ENCODE results near the gene TMEM258. TPM values are rescaled to one million over a fixed set of nuclear protein-coding genes. Genes with fewer than 3 reads are reported as not detected.
A peak's percentile ranks its signal among the peaks of the same experiment; 100 is the strongest.

Gene TMEM258
- total and polyA plus RNA-seq, 9 of the 15 experiments (the other 6 are each of a cell fraction or from before 2014, with no cell fraction given): 97.2 to 856 (median 231) TPM

DNA sequence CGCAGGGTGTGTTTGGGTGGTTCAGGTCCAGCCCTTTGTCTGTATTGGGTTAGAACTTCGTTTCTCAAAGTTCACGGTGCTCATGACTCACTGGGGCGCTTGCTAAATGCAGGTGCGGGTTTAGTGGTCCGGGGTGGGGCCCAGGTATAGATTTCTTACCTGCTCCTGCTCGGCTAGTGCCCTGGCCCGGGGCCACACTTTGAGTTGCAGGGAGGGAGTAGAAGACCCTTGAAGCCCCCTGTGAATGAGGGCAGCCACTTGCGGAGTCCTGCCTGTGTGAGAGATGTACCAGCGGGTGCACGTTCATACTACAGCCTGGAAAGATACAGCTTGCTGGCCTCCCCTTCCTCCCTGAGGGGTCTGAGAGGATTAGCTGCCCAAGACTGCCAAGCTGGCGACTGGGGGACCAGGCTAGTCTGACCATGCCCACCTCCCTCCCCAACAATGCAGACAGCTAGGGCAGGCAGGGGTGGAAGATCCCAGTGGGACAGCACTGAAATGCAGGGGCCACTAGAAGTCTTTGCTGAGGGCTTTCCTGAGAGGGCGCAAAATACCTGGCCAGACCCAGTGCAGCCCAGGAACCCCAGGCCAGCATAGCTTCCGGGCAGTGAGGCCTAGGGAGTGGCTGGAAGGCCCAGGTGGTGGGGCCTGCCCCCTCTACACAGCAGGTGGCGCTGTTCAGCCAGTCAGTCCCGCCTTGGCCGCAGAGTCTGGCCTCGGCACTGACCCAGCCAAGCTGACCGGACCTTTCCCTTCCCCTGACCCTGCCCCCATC lies 45.0 kb downstream of the TMEM258 start (continued):
- TF ChIP-seq, protein P1, sequence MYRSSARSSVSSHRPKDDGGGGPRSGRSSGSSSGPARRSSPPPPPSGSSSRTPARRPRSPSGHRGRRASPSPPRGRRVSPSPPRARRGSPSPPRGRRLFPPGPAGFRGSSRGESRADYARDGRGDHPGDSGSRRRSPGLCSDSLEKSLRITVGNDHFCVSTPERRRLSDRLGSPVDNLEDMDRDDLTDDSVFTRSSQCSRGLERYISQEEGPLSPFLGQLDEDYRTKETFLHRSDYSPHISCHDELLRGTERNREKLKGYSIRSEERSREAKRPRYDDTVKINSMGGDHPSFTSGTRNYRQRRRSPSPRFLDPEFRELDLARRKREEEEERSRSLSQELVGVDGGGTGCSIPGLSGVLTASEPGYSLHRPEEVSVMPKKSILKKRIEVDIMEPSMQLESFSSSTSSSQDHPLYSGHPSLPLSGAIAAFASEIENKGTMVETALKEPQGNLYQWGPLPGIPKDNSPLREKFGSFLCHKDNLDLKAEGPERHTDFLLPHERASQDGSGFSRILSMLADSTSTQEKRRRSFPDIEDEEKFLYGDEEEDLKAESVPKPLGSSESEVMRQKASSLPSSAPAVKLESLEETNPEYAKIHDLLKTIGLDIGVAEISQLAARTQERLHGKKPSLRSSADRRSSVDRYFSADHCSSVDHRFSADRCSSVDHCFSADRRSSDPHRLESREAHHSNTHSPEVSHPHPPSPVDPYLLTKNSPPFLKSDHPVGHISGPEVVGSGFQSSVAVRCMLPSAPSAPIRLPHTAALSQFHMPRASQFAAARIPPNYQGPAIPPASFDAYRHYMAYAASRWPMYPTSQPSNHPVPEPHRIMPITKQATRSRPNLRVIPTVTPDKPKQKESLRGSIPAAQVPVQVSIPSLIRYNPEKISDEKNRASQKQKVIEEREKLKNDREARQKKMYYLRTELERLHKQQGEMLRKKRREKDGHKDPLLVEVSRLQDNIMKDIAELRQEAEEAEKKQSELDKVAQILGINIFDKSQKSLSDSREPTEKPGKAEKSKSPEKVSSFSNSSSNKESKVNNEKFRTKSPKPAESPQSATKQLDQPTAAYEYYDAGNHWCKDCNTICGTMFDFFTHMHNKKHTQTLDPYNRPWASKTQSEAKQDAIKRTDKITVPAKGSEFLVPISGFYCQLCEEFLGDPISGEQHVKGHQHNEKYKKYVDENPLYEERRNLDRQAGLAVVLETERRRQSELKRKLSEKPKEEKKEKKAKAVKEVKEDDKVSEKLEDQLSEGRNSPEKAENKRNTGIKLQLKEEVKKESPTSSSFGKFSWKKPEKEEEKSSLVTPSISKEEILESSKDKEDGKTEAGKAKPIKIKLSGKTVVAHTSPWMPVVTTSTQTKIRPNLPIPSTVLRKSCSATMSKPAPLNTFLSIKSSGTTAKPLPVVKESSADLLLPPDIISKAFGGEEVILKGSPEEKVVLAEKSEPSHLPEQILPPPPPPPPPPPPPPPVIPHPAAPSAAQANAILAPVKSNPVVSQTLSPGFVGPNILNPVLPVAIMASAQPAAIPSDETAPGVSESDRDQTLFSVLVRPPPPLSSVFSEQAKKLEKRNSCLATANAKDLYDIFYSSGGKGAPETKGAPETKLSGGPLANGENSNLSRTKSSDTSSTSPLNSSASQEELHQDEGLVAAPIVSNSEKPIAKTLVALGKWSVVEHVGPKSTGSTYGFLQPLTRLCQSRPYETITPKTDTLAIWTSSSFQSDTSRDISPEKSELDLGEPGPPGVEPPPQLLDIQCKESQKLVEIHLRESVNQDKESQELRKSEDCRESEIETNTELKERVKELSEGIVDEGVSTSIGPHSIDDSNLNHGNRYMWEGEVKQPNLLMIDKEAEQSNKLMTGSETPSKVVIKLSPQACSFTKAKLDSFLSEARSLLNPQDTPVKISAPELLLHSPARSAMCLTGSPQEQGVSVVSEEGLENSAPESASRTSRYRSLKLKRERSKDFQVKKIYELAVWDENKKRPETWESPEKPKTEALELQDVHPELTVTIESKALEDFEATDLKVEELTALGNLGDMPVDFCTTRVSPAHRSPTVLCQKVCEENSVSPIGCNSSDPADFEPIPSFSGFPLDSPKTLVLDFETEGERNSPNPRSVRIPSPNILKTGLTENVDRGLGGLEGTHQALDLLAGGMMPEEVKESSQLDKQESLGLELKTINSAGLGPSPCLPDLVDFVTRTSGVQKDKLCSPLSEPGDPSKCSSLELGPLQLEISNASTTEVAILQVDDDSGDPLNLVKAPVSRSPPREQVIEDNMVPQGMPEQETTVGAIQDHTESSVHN (IDR thresholded peaks at IDR 0.05; ENCODE audit: borderline replicate concordance in 1 of 2, low read depth in 1 of 2): no peak
- TF ChIP-seq, protein P2, sequence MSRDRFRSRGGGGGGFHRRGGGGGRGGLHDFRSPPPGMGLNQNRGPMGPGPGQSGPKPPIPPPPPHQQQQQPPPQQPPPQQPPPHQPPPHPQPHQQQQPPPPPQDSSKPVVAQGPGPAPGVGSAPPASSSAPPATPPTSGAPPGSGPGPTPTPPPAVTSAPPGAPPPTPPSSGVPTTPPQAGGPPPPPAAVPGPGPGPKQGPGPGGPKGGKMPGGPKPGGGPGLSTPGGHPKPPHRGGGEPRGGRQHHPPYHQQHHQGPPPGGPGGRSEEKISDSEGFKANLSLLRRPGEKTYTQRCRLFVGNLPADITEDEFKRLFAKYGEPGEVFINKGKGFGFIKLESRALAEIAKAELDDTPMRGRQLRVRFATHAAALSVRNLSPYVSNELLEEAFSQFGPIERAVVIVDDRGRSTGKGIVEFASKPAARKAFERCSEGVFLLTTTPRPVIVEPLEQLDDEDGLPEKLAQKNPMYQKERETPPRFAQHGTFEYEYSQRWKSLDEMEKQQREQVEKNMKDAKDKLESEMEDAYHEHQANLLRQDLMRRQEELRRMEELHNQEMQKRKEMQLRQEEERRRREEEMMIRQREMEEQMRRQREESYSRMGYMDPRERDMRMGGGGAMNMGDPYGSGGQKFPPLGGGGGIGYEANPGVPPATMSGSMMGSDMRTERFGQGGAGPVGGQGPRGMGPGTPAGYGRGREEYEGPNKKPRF (IDR thresholded peaks at IDR 0.05; ENCODE audit: low read depth, low read length): no peak
- TF ChIP-seq RBM15 (IDR thresholded peaks at IDR 0.05; ENCODE audit: insufficient read depth, low read length) (no peak), BRCA1 (IDR thresholded peaks at IDR 0.05) (no peak), BRCA1 (CRISPR knock-in tag; IDR thresholded peaks at IDR 0.05) (no peak), HDAC3 (IDR thresholded peaks at IDR 0.05; ENCODE audit: borderline replicate concordance, partially characterized antibody) (no peak), PTTG1 (tag; IDR thresholded peaks at IDR 0.05; ENCODE audit: low read depth) (no peak), NRF1 (conservative IDR thresholded peaks at IDR 0.05 in 1 of 2, IDR thresholded peaks at IDR 0.05 in 1 of 2) (no peak)
- TF ChIP-seq, protein P3, sequence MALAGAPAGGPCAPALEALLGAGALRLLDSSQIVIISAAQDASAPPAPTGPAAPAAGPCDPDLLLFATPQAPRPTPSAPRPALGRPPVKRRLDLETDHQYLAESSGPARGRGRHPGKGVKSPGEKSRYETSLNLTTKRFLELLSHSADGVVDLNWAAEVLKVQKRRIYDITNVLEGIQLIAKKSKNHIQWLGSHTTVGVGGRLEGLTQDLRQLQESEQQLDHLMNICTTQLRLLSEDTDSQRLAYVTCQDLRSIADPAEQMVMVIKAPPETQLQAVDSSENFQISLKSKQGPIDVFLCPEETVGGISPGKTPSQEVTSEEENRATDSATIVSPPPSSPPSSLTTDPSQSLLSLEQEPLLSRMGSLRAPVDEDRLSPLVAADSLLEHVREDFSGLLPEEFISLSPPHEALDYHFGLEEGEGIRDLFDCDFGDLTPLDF (CRISPR knock-in tag; IDR thresholded peaks at IDR 0.05): no peak
- TF ChIP-seq, protein P4, sequence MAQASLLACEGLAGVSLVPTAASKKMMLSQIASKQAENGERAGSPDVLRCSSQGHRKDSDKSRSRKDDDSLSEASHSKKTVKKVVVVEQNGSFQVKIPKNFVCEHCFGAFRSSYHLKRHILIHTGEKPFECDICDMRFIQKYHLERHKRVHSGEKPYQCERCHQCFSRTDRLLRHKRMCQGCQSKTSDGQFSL (CRISPR knock-in tag; IDR thresholded peaks at IDR 0.05): 0 out of 2 replicates have a peak, but pooled peaks have one; percentile 34
- TF ChIP-seq, protein P4 (tag; IDR thresholded peaks at IDR 0.05): no peak
- TF ChIP-seq, protein P5, sequence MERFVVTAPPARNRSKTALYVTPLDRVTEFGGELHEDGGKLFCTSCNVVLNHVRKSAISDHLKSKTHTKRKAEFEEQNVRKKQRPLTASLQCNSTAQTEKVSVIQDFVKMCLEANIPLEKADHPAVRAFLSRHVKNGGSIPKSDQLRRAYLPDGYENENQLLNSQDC (CRISPR knock-in tag; IDR thresholded peaks at IDR 0.05): no peak

Data from K562 (cell line).